Adipocyte (in vitro differentiated cells): ENCODE data around the gene MAPK7.

Source experiments
- DNase-seq: peaks from one replicate; pipeline ENCODE4 v3.0.0-alpha.2; 2015; ENCODE audit warnings: low read depth
- H3K27me3 ChIP-seq: replicated peaks from 2 replicates; pipeline ENCODE4 v1.7.0; 2013; ENCODE audit warnings: mild to moderate bottlenecking, low read length, moderate library complexity; ENCODE audit not compliant: control insufficient read depth, insufficient read depth
- H3K36me3 ChIP-seq: 2 replicates; pipeline ENCODE4 v1.7.0; 2013; ENCODE audit warnings: low read length, mild to moderate bottlenecking, moderate library complexity; ENCODE audit not compliant: control insufficient read depth, insufficient read depth, severe bottlenecking
- H3K4me1 ChIP-seq: 2 replicates; pipeline ENCODE4 v1.7.0; 2013; ENCODE audit warnings: mild to moderate bottlenecking, low read length, moderate library complexity; ENCODE audit not compliant: control insufficient read depth, insufficient read depth
- H3K4me3 ChIP-seq: 2 replicates; pipeline ENCODE4 v1.7.0; 2013; ENCODE audit warnings: mild to moderate bottlenecking, low read length, moderate library complexity
- H3K9ac ChIP-seq: 2 replicates; pipeline ENCODE4 v1.7.0; 2013; ENCODE audit warnings: mild to moderate bottlenecking, low read length, moderate library complexity
- H3K9me3 ChIP-seq: 2 replicates; pipeline ENCODE4 v1.7.0; 2013; ENCODE audit warnings: mild to moderate bottlenecking, low read length, moderate library complexity; ENCODE audit not compliant: control insufficient read depth

Gene MAPK7

GRCh38 chr17:19378416-19379360, at the start of gene MAPK7:
TSS of gene MAPK7 (plus strand) at chr17:19378498. CDS start at chr17:19378901, 403 bp downstream.
- Histone ChIP-seq H3K9ac (peak within 1 kb of the TSS; percentile 97), H3K4me3 (peak within 1 kb of the TSS; percentile 85), H3K4me1 (peaks cover 27% of the 10 kb centered on the region), H3K9me3 (no peaks in the 10 kb centered on the region), H3K36me3 (peaks cover 37% of the 10 kb centered on the region), H3K27me3 (no peaks in the 10 kb centered on the region)
- peak; percentile 48 for DNase-seq

DNA sequence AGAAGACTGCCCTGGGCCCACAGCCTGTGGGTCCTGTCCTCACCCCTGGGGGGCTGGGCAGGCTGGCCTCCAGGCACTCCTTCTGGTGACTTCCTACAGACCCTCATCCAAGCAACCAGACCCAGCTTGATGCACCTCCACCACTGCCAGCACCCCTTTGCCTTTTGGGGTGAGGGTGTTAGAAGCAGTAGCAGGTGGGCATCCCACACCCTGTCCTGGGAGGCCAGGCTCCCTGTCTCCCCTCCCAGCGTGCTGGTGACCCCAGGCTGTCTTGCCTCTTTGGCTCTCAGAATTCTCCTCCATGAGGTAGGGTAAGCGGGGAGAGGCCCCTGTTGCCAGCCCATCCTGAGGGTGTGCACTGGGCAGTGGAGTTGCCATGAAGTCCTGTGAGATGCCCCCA, 49.2 kb upstream of the MAPK7 start:
- H3K9ac ChIP-seq, result no peak overlapping the region
- peaks cover 4% of the 10 kb centered on the region for H3K9me3 ChIP-seq

DNA sequence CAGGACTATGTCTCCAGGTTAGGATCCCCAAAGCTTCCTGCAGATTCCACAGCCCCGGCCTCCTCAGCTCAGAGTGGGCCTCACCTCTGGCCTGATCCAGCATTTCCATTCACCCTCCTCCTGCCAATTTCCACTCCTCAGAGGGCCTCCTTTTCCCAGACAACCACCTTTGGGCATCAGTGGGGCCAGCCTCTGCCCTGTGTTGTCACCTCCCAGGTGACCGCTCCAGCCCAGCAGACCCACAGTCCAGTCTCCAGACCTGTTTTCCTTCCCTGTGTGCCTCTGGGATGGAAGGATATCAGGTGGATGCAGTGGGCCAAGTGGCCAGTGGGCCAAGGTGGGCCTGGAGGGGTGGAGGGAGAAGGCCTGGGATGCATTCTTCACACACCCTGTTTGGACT, 48.5 kb upstream of the MAPK7 start:
- Histone ChIP-seq H3K9ac (no peak overlapping the region), H3K27me3 (no peaks in the 10 kb centered on the region), H3K9me3 (peaks cover 4% of the 10 kb centered on the region), H3K4me3 (no peak overlapping the region), H3K4me1 (peaks cover 40% of the 10 kb centered on the region), H3K36me3 (peaks cover 13% of the 10 kb centered on the region)
- DNase-seq, result no peak

More for the DNA sequence above, 49.2 kb upstream of the MAPK7 start:
- H3K36me3 ChIP-seq, result peaks cover 7% of the 10 kb centered on the region
- H3K4me1 ChIP-seq, result peaks cover 40% of the 10 kb centered on the region
- no peak overlapping the region for H3K4me3 ChIP-seq
- DNase-seq, result no peak
- H3K27me3 ChIP-seq, result no peaks in the 10 kb centered on the region

DNA sequence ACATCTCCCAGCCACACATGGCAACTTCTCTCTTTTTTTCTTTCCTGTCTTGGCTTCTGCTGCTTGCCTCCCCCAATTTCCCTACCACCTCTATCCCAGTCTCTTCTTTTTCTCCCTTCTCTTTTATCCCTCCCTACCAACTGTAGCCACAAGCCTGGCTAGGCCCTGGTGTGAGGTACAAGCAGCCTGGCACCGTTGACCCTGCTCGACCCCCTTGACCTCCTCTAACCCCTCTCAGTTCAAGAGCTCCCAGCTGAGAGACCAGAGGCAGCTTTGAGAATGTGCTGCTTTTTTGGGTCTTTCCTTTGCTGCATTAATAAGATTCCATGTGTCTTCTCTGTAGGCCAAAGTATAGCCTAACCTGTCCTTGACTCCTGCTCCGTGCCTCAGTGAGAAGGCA, 48.0 kb upstream of the MAPK7 start:
- Histone ChIP-seq H3K4me3 (no peak overlapping the region), H3K9ac (no peak overlapping the region), H3K4me1 (peaks cover 40% of the 10 kb centered on the region), H3K36me3 (peaks cover 13% of the 10 kb centered on the region), H3K9me3 (peaks cover 4% of the 10 kb centered on the region), H3K27me3 (no peaks in the 10 kb centered on the region)
- no peak for DNase-seq

DNA sequence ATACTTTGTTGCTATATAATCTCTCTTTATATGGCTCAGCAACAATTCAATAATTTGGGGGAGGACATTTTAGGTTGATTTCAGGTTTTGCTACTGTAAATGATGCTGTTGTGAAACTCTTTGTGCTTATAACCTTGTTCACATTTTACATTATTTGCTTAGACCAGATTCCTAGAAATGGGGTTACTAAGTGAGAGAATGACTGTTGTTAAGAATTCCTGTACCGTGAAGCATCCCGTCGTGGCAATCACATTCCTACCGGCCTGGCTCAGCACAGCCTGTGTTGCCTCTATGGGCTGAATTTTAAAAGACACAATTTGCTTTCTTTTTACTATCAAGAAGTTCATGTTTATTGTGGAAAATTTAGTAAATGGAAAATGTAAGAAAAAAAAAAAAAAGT, 47.2 kb upstream of the MAPK7 start:
- H3K9me3 ChIP-seq, result no peaks in the 10 kb centered on the region
- peaks cover 14% of the 10 kb centered on the region for H3K36me3 ChIP-seq
- DNase-seq, result peak; percentile 90
- no peaks in the 10 kb centered on the region for H3K27me3 ChIP-seq
- H3K9ac ChIP-seq, result peak overlapping the region; percentile 27
- no peak overlapping the region for H3K4me3 ChIP-seq
- H3K4me1 ChIP-seq, result peaks cover 40% of the 10 kb centered on the region

GRCh38 chr17:19331543-19332245, 46.6 kb upstream of the MAPK7 start:
- peak overlapping the region; percentile 27 for H3K9ac ChIP-seq
- no peak for DNase-seq
- no peaks in the 10 kb centered on the region for H3K27me3 ChIP-seq
- peaks cover 41% of the 10 kb centered on the region for H3K4me1 ChIP-seq
- H3K4me3 ChIP-seq, result no peak overlapping the region
- H3K36me3 ChIP-seq, result peaks cover 19% of the 10 kb centered on the region
- H3K9me3 ChIP-seq, result no peaks in the 10 kb centered on the region

GRCh38 chr17:19332371-19333131, 45.7 kb upstream of the MAPK7 start:
- no peak overlapping the region for H3K9ac ChIP-seq
- H3K9me3 ChIP-seq, result no peaks in the 10 kb centered on the region
- DNase-seq, result no peak
- H3K4me1 ChIP-seq, result peaks cover 41% of the 10 kb centered on the region
- no peak overlapping the region for H3K4me3 ChIP-seq
- no peaks in the 10 kb centered on the region for H3K27me3 ChIP-seq
- peaks cover 19% of the 10 kb centered on the region for H3K36me3 ChIP-seq

DNA sequence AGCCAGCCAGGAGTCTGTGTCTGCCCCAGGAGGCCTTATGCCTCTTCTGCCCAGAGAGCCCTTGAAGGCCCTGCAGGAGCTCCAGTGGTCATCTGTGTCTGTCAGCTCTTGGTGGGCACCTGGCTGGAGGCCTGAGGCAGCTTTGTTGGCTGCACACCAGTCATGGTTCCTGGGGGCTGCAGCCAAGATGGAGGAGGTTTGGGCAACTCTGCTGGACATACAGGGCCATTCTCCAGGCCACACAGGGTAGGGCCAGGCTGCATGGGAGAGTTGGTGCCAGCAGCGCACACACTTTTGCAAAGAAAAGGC, 45.2 kb upstream of the MAPK7 start:
- Histone ChIP-seq H3K9ac (no peak overlapping the region), H3K36me3 (peaks cover 19% of the 10 kb centered on the region), H3K9me3 (no peaks in the 10 kb centered on the region), H3K4me1 (peaks cover 38% of the 10 kb centered on the region), H3K27me3 (no peaks in the 10 kb centered on the region), H3K4me3 (no peak overlapping the region)
- no peak for DNase-seq

GRCh38 chr17:19333736-19334290, 44.5 kb upstream of the MAPK7 start:
- H3K4me1 ChIP-seq, result peaks cover 41% of the 10 kb centered on the region
- no peak overlapping the region for H3K4me3 ChIP-seq
- no peak for DNase-seq
- peaks cover 19% of the 10 kb centered on the region for H3K36me3 ChIP-seq
- H3K27me3 ChIP-seq, result no peaks in the 10 kb centered on the region
- no peak overlapping the region for H3K9ac ChIP-seq
- H3K9me3 ChIP-seq, result no peaks in the 10 kb centered on the region

DNA sequence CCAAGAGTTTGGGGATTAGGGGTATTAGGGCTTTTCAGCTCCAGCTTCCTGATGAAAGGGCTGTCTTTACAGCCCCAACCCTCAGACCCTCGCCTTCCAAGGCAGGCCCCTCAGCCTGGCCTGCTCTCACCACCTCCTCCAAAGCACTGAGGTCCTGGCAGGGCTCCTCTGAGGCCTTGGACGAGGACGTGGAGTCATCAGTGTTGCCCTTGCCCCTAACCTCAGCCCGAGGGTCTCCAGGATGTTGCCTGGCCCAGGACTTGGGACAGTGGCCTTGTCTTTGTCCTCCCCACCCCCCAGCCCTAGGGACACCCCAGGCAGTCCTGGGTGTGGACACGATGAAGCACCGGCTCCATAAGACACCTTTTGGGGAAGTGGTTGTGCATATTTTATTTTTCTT, 44.0 kb upstream of the MAPK7 start:
- H3K9ac ChIP-seq, result no peak overlapping the region
- H3K36me3 ChIP-seq, result peaks cover 19% of the 10 kb centered on the region
- peaks cover 47% of the 10 kb centered on the region for H3K4me1 ChIP-seq
- H3K4me3 ChIP-seq, result no peak overlapping the region
- no peak for DNase-seq
- H3K9me3 ChIP-seq, result no peaks in the 10 kb centered on the region
- H3K27me3 ChIP-seq, result no peaks in the 10 kb centered on the region
